ENCODE results near the gene C3AR1.

The C3AR1 gene

DNA sequence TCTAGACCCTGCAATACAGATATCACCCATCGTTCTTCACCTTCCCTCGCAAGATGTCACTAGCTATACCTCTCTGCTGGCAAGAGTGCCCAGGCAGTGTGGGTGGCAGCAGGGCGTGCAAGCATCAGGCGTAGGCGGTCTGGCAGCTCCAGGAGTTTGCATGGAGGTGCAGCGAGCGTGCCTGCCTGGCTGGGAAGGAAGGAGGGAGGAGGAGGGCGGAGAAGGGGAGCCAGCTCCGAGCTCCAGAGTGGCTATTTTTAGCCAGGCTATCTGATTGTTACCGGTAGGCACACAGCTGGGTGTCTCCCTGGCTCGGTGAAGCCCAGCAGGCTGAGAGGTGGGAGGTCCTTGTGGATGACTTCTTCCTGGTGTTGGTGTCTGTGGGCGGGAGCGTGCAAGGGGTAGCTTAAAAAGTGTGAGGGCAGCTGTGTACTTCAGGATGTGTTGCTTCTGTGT is 27.5 kb downstream of the C3AR1 start:
- TF ChIP-seq, protein P1, sequence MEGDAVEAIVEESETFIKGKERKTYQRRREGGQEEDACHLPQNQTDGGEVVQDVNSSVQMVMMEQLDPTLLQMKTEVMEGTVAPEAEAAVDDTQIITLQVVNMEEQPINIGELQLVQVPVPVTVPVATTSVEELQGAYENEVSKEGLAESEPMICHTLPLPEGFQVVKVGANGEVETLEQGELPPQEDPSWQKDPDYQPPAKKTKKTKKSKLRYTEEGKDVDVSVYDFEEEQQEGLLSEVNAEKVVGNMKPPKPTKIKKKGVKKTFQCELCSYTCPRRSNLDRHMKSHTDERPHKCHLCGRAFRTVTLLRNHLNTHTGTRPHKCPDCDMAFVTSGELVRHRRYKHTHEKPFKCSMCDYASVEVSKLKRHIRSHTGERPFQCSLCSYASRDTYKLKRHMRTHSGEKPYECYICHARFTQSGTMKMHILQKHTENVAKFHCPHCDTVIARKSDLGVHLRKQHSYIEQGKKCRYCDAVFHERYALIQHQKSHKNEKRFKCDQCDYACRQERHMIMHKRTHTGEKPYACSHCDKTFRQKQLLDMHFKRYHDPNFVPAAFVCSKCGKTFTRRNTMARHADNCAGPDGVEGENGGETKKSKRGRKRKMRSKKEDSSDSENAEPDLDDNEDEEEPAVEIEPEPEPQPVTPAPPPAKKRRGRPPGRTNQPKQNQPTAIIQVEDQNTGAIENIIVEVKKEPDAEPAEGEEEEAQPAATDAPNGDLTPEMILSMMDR (conservative IDR thresholded peaks at IDR 0.05) = no peak
- TF ChIP-seq ZFX (IDR thresholded peaks at IDR 0.05) = no peak
- peak overlapping the region; percentile 45 for H3K27ac ChIP-seq

DNA sequence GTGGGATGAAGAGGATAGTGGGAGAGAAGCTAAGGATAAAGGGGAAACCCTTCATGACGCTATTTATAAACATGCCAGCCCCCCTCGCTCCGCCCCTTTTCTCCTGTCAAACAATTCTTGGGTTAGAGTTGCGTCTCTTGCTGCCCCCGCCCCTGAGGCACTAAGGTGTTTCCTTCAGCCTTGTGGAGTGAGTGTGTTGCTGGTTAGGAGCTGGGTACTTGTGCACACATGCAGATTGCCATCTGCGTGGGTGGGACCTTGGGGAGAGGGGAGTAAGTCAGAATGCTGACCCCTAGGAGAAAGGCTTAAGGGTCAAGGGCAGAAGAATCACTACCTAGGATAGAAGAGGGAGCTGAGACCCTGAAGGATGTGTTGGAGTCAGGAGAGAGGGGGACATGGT is 28.2 kb downstream of the C3AR1 start:
- no peak for TF ChIP-seq ZFX (IDR thresholded peaks at IDR 0.05)
- TF ChIP-seq, protein P1 (conservative IDR thresholded peaks at IDR 0.05) = no peak
- H3K27ac ChIP-seq = peak overlapping the region; percentile 45

DNA sequence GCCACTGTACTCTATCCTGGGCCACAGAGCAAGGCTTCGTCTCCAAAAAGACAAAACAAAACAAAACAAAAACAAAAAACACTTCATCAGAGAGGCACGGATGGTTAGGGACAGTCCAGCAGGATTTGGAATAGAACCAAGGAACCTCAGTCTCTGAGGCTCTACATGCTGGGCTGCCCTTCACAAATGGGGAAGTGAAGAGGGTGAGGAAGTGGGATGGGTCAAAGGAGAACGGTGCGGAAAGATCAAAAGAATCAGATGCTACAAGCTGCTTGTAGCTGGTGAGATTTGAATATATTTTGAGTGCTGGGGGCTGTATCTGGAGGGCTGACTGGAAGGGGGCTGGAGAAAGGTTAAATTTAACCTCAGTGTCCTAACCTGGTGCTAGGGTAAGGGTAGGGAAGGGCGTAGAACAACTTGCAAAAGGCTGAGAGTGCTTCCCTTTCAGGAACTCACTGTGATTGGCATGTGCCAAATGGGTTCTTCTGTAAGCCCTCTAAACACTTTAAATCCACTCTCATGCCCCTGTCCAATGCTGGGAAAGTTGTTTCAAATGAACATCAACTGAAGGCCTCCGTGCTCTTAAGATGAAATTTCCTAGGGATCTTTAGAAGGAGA is 29.0 kb downstream of the C3AR1 start:
- H3K27ac ChIP-seq = no peak overlapping the region; the same call in 1 of the 2 replicates
- no peak for TF ChIP-seq ZFX (IDR thresholded peaks at IDR 0.05)
- TF ChIP-seq, protein P1 (conservative IDR thresholded peaks at IDR 0.05) = no peak

DNA sequence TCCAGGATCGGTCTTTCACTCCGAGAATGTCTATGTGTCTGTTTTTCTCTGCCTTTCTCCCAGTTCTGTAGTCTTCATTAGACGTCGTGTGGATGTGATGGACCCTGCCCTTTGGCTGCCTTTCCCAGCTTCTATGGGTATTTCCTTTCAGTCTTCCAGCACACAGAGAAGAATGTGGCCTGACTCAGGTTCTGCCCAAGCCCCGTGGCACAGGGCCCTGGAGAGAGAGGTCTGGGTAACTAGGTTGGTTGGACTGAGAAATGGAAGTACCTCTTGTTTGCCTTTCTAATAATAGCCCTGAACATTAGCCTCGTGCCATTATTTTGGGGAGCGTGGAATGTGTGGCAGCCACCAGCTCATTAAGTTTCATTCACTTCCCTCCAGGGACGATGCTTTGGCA is 29.8 kb downstream of the C3AR1 start:
- no peak for TF ChIP-seq ZFX (IDR thresholded peaks at IDR 0.05)
- TF ChIP-seq, protein P1 (conservative IDR thresholded peaks at IDR 0.05) = no peak
- H3K27ac ChIP-seq = no peak overlapping the region

DNA sequence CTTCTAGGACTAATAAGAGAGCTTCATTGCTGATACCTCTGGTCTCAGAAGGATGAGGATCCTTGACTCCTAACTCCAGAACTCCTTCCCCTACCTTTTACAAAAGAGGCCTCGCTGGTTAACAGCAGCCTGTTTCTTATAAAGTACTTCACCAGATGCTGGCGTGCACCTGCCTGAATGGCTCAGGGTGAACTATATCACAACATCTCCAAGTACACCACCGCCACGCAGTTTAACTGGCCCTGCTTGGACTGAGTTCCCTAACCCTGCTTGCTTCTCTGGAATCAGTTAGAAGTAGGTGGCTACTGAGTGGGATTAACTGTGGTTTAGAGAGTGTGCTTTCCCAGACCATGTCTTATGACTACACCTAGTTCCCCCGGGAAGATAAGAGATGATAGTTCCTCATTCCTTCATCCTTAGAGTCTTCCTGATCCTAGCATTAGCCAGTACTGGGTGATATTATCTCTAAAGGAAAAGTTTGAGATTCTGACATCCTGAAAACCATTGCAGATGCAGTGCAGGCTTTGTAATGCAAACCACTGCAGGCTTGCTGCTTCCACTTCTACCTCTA is 30.6 kb downstream of the C3AR1 start:
- TF ChIP-seq, protein P1 (conservative IDR thresholded peaks at IDR 0.05) = no peak
- TF ChIP-seq ZFX (IDR thresholded peaks at IDR 0.05) = no peak
- H3K27ac ChIP-seq = no peak overlapping the region

DNA sequence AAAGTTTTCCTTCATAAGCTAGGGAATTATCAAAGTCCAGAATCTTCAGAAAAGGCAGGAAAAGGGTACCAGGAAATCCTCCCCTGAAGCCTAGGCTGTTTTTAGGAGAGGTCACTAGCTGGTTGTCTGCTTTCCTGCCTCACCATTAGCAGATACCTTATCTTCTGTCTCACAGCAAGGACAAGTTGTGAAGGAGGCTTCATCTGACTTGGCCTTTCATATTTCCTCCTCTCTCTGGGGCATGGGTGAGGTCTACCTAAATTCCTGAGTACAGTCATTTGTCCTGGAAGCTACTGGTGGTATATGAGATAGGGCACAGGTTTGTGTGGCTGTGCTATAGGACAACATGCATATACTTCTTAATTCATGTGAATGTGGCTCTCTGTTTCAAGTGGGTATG is 31.4 kb downstream of the C3AR1 start:
- TF ChIP-seq, protein P1 (conservative IDR thresholded peaks at IDR 0.05) = no peak
- no peak for TF ChIP-seq ZFX (IDR thresholded peaks at IDR 0.05)

DNA sequence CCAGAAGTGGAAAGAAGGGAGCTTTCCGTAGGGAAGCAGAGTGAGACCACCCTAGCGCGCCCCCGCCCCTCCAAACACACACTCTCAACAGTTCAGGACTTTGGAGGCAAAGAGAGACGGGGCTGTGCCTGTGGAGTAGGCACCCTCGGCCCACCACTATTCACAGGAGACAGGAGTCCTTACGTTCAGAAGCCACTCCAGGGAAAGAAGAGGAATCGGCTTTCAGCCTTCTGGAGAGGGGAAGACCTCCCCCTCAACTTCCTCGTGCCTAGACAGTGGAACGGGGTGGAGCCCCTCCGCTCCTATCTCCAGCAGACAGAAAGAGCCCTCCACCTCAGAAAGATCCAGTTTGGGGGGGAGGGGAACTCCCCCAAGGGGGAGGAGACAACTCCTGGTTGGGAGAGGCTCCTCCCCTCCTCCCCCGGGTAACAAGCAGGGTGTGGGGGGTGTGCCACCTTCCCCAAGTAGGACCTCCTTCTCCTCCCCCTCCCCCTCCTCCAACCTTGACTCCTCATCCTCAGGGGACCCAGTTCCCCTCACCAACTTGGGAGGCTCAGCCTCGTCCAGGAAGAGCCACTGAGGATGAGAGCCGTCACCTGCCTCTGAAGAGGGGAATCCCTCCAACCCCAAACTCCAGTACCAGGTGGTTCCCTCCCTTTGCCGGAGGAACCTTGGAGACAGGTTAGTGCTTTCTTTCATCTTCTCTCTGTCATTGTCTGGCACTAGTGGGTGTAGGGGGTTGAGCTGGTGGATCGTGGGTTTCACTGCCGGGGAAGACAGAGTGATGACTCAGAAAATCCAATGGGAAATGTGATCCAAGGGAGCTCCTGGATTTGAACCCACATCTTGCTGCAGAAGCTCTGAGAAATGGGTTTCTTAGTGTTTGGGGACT is 32.8 kb downstream of the C3AR1 start:
- H3K27ac ChIP-seq = peak overlapping the region; percentile 93
- TF ChIP-seq, protein P1 (conservative IDR thresholded peaks at IDR 0.05) = no peak
- no peak for TF ChIP-seq ZFX (IDR thresholded peaks at IDR 0.05)

More for the DNA sequence above, 31.4 kb downstream of the C3AR1 start:
- H3K27ac ChIP-seq = no peak overlapping the region
